HG03139 (cell line): Measurements from ENCODE around the gene CEP131.

Experiments used
- ATAC-seq: cut with Tn5 transposase; IDR thresholded peaks from one replicate; pipeline ENCODE4 v1.9.1; 2021; ENCODE audit not compliant: unreplicated experiment

CEP131 gene

GRCh38 chr17:81252326-81252986, 29.7 kb upstream of the CEP131 start:
- ATAC-seq = no peak

GRCh38 chr17:81251709-81252301, 29.0 kb upstream of the CEP131 start:
- ATAC-seq = no peak

GRCh38 chr17:81251094-81251708, 28.4 kb upstream of the CEP131 start:
- no peak for ATAC-seq

GRCh38 chr17:81250286-81251093, 27.7 kb upstream of the CEP131 start:
- no peak for ATAC-seq

GRCh38 chr17:81249223-81250040, 26.7 kb upstream of the CEP131 start:
- no peak for ATAC-seq

- ATAC-seq = no peak
Measured at GRCh38 chr17:81248649-81249048, 25.9 kb upstream of the CEP131 start.

- no peak for ATAC-seq
Measured at GRCh38 chr17:81247339-81247990, 24.7 kb upstream of the CEP131 start.

GRCh38 chr17:81246679-81247338, 24.0 kb upstream of the CEP131 start:
- ATAC-seq = no peak

GRCh38 chr17:81246343-81246670, 23.5 kb upstream of the CEP131 start:
- no peak for ATAC-seq

GRCh38 chr17:81245665-81246342, 23.0 kb upstream of the CEP131 start:
- ATAC-seq = no peak

GRCh38 chr17:81245024-81245664, 22.4 kb upstream of the CEP131 start:
- no peak for ATAC-seq

- no peak for ATAC-seq
Measured at GRCh38 chr17:81244358-81245023, 21.7 kb upstream of the CEP131 start.

GRCh38 chr17:81243333-81243664, 20.5 kb upstream of the CEP131 start:
- ATAC-seq = no peak

GRCh38 chr17:81242421-81243332, 19.9 kb upstream of the CEP131 start:
- no peak for ATAC-seq

GRCh38 chr17:81241648-81242420, 19.1 kb upstream of the CEP131 start:
- ATAC-seq = no peak

- ATAC-seq = no peak
Measured at GRCh38 chr17:81241203-81241602, 18.4 kb upstream of the CEP131 start.

- no peak for ATAC-seq
Measured at GRCh38 chr17:81240761-81241160, 18.0 kb upstream of the CEP131 start.
